Heart left ventricle (tissue), 16 donors: ENCODE results near the gene DROSHA. TPM values are rescaled to one million over a fixed set of nuclear protein-coding genes. Genes with fewer than 3 reads are reported as not detected.

Experiments
- ATAC-seq, 4 donors: fragments of 200-7000 bp; cut with Tn5 transposase; one replicate each; pipeline ENCODE4 v1.9.1; 2020 to 2022; ENCODE audit warnings: moderate library complexity in 4 of 4, mild to moderate bottlenecking in 3 of 4, moderate number of reproducible peaks in 1 of 4
- DNase-seq, 5 donors: peaks; one replicate each; pipeline ENCODE4 v3.0.0-alpha.2; 2020
- H3K27ac ChIP-seq, 12 donors: fragments of 200-600 bp; sonication (generic) in 4 of 12; one replicate each; pipeline versions ENCODE4 v1.5.0 to v1.8.0; 2016 to 2022; ENCODE audit warnings: mild to moderate bottlenecking in 2 of 12
- H3K27me3 ChIP-seq, 9 donors: fragments of 200-600 bp; sonication (generic) in 2 of 9; one replicate each; pipeline versions ENCODE4 v1.5.1 to v1.8.0; 2016 to 2022; ENCODE audit warnings: mild to moderate bottlenecking in 3 of 9
- H3K36me3 ChIP-seq, 9 donors: fragments of 200-600 bp; sonication (generic) in 2 of 9; one replicate each; pipeline versions ENCODE4 v1.5.0 to v1.8.0; 2018 to 2022; ENCODE audit warnings: mild to moderate bottlenecking in 2 of 9
- H3K4me1 ChIP-seq, 12 donors: fragments of 200-600 bp; sonication (generic) in 4 of 12; one replicate each; pipeline versions ENCODE4 v1.5.0 to v1.8.0; 2016 to 2022; ENCODE audit warnings: mild to moderate bottlenecking in 3 of 12
- H3K4me3 ChIP-seq, 12 donors: fragments of 200-600 bp; sonication (generic) in 4 of 12; one replicate each; pipeline versions ENCODE4 v1.5.0 to v1.8.0; 2017 to 2022; ENCODE audit warnings: mild to moderate bottlenecking in 9 of 12, moderate library complexity in 4 of 12
- H3K9me3 ChIP-seq, 12 donors: fragments of 200-600 bp; sonication (generic) in 4 of 12; one replicate each; pipeline versions ENCODE4 v1.5.0 to v1.8.0; 2016 to 2022; ENCODE audit warnings: mild to moderate bottlenecking in 1 of 12
- POLR2A ChIP-seq, 2 donors: fragments of 450-650 bp; IDR thresholded peaks; one replicate each; pipeline ENCODE4 v1.6.1; 2017; ENCODE audit warnings: antibody characterized with exemption in 2 of 2, mild to moderate bottlenecking in 2 of 2, moderate library complexity in 2 of 2
- WGBS, 4 donors: extraction: QIAGEN DNeasy Blood & Tissue Kit in 2 of 4; methylation state at CpG; one replicate each; pipeline versions ENCODE4 v1.1.5 to v1.1.7; 2013 to 2018; 5-methylcytosine and 5-hydroxymethylcytosine counted together
- intact Hi-C, 10 donors: fragments of 100-400 bp; cut with DNase I; formaldehyde crosslinking; loops; one replicate each; pipeline versions ENCODE4 v1.11.1 to v1.14.2; 2022
- polyA plus RNA-seq, 2 donors: library from polyadenylated mRNA; stranded (reverse); fragments of 200-250 nt; gene quantifications; one replicate each; pipeline ENCODE4 v1.2.3, GENCODE V29; 2013
- total RNA-seq, 9 donors: library from RNA; depleted of rRNA in 2 of 9; stranded (reverse); fragments of >200 nt in 2 of 9; fragmentation: NEBNext Ultra II Directional in 3 of 9; extraction: Animal tissue kit (Norgen Biotek cat#: 25700) in 3 of 9; gene quantifications; one replicate each; pipeline versions ENCODE4 v1.1.0 to v1.2.4, GENCODE V29; 2016 to 2023
- TF ChIP-seq, protein P1 (sequence below), 12 donors: fragments of 200-600 bp; sonication (generic) in 4 of 12; IDR thresholded peaks; one replicate each; pipeline versions ENCODE4 v1.5.0 to v1.8.0; 2018 to 2022; ENCODE audit warnings: antibody characterized with exemption in 12 of 12, mild to moderate bottlenecking in 5 of 12
- donor health status: ischemic (EF 13 %, LVEDD 7.1; RV severe dilation, severe dysfunction).
- donor health status: healthy with polysubstance abuse.
- donor health status: DM: no; HTN: yes; CAD: no.
- donor health status: DM: no; HTN: no; CAD: no.
- donor health status: ischemic (EF 25% LVEDD 6.9; RV normal size, moderate dysfunction).
- donor health status: ischemic (EF 25% LVEDD 5.7; RV mildly dilated, moderate dysfunction).
- donor health status: healthy.
- donor health status: DM: yes; HTN: yes; CAD: no.
- donor health status: ischemic (EF 35%, LVEDD 5.7; RV mildly dilated, moderate dysfunction).
- donor health status: nonischemic (EF 11% LVEDD 7.7; RV severe dilation, severe dysfunction).
- donor health status: DM: yes; HTN: yes; CAD: no.
- donor health status: PGD.
- donor health status: ischemic (EF 29% LVEDD 5.4; RV normal size, mild dysfunction).
- donor health status: nonischemic (EF 23%, LVEDD 6.1; RV moderate dilation, normal function).

The DROSHA gene
- total and polyA plus RNA-seq, 11 donors: 19.3 to 55.6 (median 33.2) TPM

DNA sequence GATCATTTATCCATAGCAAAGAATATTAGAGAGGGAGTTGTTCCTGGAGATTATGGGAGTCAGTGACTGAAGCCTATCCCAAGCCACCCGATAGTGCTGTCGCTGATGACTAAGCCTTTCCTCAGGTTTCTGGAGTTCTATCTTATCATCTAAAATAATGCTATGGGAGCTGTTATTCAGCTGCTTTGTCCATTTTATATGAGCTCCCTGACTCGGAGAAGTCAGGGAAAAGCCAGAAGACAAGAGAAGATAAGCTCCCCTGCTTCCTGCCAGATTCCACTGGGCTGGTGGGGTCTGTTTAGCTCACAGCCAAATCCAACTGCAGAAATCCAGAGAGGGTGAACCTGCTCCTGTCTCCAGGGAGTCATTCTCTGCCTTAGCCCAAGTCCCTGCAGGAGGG, 148.2 kb downstream of the DROSHA start:
- Histone ChIP-seq H3K4me3 (no peak overlapping the region), H3K27ac (no peak overlapping the region), H3K36me3 (no peaks in the 10 kb centered on the region), H3K27me3 (peaks cover 0 to 6% (median 0%) of the 10 kb centered on the region in 9 donors), H3K9me3 (peaks cover 0 to 10% (median 2%) of the 10 kb centered on the region in 12 donors), H3K4me1 (no peaks in the 10 kb centered on the region)
- DNase-seq: no peak
- WGBS, 4 donors: 27 to 44% (median 31%) methylated on average over 3 of the region's 3 CpGs
- TF ChIP-seq, protein P1, sequence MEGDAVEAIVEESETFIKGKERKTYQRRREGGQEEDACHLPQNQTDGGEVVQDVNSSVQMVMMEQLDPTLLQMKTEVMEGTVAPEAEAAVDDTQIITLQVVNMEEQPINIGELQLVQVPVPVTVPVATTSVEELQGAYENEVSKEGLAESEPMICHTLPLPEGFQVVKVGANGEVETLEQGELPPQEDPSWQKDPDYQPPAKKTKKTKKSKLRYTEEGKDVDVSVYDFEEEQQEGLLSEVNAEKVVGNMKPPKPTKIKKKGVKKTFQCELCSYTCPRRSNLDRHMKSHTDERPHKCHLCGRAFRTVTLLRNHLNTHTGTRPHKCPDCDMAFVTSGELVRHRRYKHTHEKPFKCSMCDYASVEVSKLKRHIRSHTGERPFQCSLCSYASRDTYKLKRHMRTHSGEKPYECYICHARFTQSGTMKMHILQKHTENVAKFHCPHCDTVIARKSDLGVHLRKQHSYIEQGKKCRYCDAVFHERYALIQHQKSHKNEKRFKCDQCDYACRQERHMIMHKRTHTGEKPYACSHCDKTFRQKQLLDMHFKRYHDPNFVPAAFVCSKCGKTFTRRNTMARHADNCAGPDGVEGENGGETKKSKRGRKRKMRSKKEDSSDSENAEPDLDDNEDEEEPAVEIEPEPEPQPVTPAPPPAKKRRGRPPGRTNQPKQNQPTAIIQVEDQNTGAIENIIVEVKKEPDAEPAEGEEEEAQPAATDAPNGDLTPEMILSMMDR (IDR thresholded peaks at IDR 0.05): no peak
- ATAC-seq: no peak
- intact Hi-C loops: no loop called here

DNA sequence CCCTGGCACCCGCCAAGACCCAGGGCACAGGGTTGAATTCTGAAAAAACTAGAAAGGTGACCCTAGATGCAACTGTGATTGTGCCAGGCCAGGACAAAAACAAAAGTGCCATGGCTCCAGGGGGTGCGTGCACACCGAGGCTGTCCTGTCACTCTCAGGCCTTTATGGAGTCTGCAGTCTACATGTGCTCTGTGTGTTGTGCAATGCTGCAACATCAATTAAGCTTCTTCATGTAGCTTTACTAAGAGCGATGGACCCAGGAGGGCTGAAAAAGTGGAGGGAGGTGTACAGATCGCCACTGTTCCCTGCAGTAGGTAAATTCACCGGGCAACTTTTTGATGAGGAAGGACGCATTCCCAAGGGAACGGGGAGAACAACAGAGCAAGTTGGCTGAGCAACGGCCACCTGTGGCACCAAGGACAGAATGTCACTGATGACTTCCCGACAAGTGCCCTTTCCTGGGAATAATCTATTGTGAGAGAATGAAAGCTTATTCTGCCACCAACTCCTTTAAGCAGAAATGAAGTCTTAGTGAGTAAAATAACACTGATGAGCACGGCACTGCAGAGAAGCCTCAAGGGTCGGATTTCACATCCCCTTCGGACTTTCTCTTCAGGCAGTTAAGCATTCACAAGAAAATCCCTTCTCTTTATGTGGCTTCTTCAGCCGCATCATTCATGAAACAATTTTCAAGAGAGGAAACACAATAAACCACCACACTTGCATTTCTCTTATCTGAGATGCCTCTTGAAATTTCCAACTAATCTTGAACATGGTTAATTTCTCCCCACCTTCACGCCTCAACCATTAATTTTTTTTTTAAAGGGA, 149.6 kb downstream of the DROSHA start:
- no peaks in the 10 kb centered on the region for H3K4me1 ChIP-seq
- DNase-seq (no peak), ATAC-seq (no peak)
- no peak overlapping the region for H3K4me3 ChIP-seq
- intact Hi-C loops: no loop called here
- H3K36me3 ChIP-seq: no peaks in the 10 kb centered on the region
- H3K27me3 ChIP-seq: peaks cover 0 to 6% (median 0%) of the 10 kb centered on the region in 9 donors
- peaks cover 0 to 3% (median 0%) of the 10 kb centered on the region in 12 donors for H3K9me3 ChIP-seq
- no peak overlapping the region for H3K27ac ChIP-seq
- TF ChIP-seq POLR2A (IDR thresholded peaks at IDR 0.05): no peak
- WGBS, 4 donors: 69 to 76% (median 73%) methylated on average over 15 of the region's 15 CpGs

DNA sequence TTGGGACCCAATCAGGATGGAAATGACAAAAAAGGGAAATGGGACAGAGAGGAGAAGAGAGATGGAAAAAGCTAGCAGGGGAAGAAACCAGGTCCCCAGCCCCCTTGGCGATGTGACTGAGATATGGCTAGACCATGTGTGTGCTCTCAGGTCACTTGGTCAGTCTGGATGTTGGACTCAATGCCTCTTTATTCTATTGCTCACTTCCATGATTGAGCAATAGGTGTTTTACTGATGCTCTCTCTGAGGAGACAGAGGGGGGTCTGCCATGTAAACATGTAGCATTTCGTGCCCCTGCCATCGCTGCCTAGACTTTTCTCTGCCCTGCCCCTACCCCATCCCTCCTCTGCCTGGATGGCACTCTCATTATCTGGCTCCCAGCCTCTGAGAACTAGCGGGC, 150.6 kb downstream of the DROSHA start:
- no peak overlapping the region for H3K27ac ChIP-seq
- H3K4me1 ChIP-seq: no peaks in the 10 kb centered on the region
- intact Hi-C loops: no loop called here
- H3K36me3 ChIP-seq: no peaks in the 10 kb centered on the region
- DNase-seq (no peak), ATAC-seq (no peak)
- peaks cover 0 to 6% (median 0%) of the 10 kb centered on the region in 9 donors for H3K27me3 ChIP-seq
- WGBS, 4 donors: 71 to 97% (median 84%) methylated on average over 4 of the region's 4 CpGs
- no peak overlapping the region for H3K4me3 ChIP-seq
- TF ChIP-seq, protein P1 (IDR thresholded peaks at IDR 0.05): no peak
- no peak for TF ChIP-seq POLR2A (IDR thresholded peaks at IDR 0.05)
- H3K9me3 ChIP-seq: no peaks in the 10 kb centered on the region

DNA sequence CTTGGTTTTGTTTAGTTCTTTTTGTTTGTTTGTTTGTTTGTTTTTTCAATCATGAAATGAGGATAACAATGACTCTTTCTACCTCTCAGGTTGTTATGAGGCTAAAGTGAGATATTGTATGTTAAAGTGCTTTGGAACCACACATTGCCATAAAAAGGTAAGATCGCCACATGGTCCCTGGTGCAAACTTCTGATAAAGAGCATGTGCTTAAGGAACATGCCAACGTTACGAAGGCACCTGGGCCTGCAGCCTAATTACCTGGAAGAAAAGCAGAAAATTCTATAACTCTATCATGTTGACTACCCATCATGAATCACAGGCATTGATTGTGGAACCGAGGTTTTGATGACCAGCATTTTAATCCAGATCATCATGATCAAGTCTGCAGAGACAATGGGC, 151.8 kb downstream of the DROSHA start:
- Histone ChIP-seq H3K4me3 (no peak overlapping the region), H3K27me3 (peaks cover 0 to 6% (median 0%) of the 10 kb centered on the region in 9 donors), H3K9me3 (no peaks in the 10 kb centered on the region), H3K27ac (no peak overlapping the region), H3K4me1 (no peaks in the 10 kb centered on the region), H3K36me3 (no peaks in the 10 kb centered on the region)
- DNase-seq (no peak), ATAC-seq (no peak)
- no peak for TF ChIP-seq POLR2A (IDR thresholded peaks at IDR 0.05)
- TF ChIP-seq, protein P1 (IDR thresholded peaks at IDR 0.05): no peak
- WGBS, 4 donors: 68 to 87% (median 81%) methylated on average over 4 of the region's 4 CpGs
- intact Hi-C loops: no loop called here
